NCI-H2107 (cell line): Measurements from ENCODE around the gene STK24.
A peak's percentile ranks its signal among the peaks of the same experiment; 100 is the strongest.
"Not testable (repeated sequence)": the region's sequence is repeated elsewhere in the genome, so short reads cannot be mapped to it uniquely, and the experiment has no call there.

ENCODE experiments used
- DNase-seq: peaks from one replicate; lab custom pipeline; 2025; lab: John Stamatoyannopoulos, UW

Gene STK24

DNA sequence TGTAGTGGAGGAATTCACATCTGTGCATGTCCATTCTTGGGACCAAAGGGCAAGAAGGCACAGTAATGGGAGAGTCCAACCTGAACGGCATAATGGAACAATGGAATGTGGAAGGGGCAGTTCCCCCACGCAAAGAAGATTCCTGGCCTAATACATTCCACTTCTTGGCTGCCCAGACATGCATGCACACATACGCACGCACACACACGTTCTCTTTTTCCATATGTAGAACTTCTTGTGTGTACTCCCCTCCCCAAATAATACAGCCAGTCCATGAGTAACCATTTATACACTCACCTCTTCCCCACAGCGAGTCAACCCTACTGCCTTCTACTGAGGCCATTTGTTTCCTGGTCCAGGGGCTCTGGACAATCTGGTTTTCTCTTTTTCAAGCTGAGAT, 6.0 kb upstream of the STK24 start:
- DNase-seq, result no peak

DNA sequence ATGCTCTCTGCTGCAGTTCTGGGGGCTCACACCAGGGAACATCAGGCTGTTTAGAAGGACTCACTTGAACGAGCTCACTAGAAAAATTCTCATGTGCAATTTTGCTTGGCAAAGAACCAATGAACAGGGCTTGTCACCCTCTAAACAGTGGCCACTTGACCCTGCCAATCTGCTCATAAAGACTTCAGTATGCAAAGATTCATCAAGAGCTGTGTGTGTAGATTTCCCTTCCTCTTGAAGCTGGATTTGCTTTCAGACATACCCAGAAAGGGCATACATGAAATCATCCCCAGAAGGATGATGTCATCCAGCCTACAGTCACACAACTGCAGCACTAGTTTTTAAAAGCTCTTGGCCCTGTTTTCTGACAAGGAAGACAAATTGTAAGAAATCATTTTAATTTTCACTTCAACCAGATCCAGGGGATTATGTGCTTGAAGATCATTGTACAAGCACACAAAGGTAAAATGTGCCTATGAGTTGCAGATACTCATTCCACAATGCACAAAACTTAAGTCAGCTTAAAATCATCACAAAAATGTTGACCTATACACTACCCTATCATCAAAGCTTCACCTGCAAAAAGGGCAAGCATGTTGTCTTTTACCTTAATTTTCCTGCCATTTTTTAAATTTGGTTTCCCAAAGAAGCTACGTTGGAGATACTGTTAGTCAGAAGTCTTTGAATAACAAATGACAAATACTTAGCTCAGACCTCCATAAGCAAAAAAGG, 5.2 kb upstream of the STK24 start:
- peak; percentile 36 for DNase-seq

DNA sequence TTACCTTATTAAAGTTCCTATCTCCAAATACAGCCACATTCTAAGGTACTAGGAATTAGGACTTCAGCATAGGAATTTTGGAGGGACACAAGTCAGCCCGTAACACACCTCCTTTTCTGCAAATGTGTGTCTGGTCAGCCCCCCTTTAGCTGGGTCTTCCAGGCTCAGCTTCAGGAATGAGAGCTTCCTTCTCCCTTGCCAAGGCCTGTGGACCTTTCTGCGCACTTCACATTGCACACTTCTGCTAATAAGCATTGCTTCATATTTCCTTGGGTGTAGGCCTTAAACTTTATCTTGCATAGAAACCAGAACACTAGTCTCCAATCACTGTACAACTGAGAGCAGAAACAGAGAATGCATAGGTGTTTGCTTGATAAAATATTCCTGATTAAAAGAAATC, 4.5 kb upstream of the STK24 start:
- DNase-seq, result no peak

DNA sequence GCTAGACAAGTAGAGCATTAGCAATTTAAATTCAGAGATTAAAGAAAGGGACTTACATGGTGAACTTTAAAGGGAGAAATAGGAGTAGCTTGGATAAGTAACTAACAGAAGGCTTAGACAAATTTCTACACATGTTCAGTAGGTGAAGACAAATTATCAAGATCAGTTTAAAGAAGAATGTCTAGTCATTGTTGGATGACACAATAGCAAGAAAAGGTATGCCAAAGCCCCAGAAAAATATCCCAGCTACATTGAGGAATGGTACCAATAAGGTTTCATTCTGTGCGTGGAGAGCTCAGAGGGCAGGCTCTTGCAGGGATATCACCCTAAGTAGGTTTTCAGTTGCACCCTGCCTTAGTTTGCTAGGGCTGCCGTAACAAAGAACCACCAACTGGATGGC, 3.5 kb upstream of the STK24 start:
- no peak for DNase-seq

DNA sequence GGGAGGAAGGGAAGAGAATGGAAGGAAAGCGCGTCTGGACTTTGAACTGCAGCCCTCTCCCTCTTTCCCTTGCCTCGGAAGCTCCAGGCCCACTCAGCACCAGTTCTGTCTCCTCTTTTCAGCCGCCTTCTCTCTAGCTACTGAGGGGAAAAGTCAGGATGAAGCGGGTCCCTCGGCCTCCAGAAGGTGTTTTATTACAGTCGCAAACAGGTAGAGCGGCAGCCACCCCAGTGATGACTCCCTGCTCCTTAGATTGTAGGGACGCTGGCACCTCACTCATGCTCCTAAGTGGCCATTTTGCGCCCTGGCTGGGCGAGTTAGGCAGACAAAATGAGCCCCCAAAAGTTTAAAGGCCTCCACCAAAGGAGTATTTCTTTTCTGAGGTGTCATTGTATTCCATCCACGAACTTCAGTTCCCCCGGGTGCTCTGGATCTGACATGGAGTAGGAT, 954 bp upstream of the STK24 start:
- no peak for DNase-seq

DNA sequence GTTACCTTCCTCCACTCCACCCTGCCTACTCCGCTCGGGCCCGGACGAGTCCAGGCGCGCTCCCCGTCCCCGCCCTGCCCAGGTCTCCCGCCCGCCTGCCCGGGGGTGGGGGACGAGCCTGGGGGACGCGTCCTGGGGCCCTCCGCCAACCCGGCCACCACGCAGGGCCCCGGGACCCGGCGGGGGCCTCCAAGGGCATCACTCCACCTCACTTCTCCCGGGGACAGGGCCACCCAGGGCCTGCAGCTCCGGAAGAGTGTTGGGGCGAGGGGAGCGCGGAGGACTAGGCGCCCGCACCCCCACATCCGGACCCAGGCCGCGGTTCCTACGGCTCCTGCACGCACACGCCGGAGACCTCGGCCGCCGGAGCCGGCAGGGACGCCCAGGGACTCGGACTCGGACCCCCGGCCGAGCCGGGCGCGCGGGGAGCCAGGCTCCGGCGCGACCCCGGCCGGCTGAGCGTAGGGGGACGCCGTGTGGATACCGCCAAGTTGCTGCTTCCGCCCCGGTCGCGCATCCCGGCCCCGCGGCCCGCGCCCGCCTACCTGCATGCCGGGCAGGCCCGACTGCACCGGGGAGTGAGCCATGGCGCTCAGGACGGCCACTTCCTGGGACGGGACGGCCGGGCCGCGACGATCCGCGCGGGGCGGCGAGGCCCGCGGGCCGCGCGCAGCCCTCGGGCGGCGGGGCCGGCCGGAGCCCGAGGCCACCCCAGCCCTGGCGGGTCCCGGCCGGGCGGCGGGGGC, 534 bp downstream of the STK24 start:
- no peak for DNase-seq

DNA sequence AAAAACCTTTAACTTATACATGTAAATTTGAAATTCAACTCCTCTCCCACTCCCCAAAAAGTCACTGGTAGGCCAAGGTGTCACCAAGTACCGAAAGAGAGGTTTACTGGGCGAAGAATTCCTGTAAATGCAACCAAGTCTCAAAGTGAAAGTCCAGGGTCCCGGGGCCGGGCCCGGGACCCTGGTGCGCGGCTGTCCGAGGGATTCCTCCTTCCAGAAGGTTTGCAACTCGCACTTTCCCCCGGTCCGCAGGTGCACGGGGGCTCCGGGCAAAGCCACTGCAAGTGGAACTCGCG, 1.1 kb downstream of the STK24 start:
- no peak for DNase-seq

DNA sequence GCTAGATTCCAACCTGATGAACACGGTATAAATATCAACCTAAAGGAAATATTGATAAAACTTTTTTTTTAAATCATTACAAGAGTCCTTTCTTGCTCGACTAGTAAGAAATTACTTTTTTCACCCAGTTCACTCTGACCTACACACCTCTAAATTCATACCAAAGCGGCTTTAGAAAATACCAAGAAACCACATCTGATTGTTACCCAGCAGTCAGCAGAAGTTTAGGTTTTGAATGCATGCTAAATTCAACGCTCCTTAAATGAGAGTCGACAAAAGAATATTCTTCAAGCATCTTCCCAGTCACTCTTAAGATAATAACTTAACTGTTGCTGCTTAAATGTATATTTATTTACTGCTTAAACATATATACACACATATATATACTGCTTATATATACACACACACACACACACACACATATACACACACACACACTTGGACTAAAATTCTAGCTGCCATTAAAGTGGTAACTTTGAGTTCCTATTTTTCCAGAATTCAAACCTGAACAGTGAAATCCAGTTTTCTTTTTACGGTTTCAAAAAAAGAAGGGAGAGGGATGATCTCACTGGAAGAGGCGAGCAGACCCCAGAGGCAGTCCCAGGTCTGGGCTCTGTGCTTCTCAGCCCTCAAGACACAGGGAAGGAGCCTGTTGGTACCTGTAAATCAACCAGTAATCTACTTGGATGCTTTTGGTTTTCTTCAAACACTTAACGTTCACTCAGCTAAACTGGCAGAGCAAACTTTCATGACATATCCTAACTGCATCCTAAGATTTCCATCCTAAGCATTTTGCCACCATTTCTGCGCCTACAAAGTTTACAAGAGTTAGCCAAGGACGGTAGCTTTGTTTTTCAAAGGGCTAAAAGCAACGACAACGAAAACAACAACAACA, 1.7 kb downstream of the STK24 start:
- DNase-seq, result no peak

DNA sequence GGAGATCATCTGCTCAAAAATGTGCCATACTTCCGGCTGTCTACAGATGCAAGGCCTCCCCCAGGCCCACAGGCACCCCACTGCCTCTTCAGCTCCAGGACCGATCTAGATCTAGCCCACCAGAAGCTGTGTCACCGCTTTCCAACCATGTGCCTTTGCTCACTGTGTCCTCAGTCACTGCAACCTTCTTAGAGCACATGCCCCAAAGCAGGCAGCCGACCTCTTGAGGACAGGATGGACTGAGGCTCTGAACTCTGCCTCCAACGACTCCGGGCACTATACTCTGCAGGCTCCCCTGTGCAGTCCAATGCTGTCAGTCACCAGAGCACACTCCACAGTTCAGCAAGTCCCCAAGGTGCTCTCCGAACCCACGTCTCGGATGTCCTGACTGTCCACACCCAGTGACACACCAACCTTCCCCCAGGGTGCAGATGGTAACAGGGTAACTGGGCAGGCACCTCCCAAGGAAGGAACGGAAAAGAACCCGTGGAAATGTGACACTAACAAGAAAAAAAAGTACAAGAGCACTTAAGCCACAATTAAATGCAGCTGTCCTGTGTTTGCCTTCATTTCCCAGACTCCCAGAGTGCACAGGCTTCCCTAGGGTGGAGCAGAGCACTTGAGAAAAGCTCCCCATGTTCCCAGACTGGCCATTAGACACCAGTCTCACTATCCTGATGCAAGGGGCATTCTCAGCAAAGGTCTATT, 4.8 kb downstream of the STK24 start:
- DNase-seq, result peak; percentile 65

DNA sequence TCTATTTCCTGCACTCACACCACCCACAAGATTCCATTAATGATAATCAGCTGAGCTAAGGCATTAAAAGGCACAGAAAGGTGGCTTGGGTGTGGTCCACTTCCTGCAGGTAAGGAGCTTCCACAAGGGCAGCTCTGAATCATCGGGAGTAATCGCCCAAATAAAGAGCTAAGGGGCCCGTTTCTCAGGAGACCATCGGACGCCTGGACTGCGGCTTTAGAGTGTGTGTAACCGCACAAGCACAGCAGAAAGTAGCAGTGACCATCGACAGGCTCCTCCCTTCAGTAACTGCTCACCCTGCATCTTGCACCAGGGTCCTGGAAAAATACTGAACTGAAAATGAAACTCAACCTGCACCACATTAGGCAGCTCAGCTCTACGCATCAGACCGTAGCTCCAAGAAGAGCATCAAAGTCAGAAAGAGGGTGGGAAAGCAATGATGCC, 6.0 kb downstream of the STK24 start:
- no peak for DNase-seq

DNA sequence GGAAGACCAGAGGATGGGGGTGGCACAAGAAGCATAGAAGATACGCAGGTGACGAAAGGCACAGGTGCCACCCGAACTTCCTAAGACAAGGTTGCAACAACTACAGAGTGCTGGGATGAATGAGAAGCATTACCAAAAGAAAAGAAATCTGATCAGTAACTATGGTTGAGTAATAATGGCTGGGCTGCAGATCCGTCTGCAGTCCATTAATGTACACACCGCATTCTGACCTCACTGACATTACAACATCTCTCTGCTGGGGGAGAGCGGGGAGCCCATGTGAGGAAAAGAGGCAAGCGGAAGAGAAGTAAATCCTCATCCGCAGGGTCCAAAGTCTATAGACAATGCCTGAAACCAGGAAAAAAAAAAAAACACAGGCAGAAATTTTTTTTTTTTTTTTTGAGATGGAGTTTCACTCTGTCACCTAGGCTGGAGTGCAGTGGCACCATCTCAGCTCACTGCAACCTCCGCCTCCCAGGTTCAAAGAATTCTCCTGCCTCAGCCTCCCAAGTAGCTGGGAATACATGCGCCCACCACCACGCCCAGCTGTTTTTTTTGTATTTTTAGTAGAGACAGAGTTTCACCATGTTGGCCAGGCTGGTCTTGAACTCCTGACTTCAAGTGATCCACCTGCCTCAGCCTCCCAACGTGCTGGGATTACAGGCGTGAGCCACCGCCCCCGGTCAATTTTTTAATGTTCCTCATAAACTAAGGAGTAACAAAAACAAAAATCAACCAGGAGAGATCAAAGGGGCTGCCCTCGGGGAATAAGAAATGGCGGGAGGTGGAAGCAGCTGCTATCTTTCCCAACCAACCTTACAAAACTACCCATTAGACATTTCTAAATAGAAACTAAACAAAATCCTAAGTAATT, 7.2 kb downstream of the STK24 start:
- not testable (repeated sequence) for DNase-seq

DNA sequence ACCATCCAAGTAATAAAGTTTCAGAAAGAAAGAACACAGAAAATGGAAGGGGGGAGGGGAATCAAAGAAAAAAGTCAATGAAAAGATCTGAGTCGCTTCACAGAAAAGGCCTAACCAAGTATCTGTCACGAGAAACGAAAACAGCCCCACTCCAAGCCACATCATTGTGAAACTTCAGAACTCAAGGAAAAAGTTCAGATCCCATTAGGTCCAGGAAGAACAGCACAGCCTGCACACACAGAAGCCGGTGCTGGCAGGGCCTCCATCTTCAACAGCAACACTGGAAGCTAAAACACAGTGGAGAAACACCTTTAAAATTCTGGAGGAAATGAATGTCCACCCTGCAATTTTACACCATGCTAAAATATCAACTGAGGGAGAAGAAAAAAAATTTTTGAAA, 8.0 kb downstream of the STK24 start:
- no peak for DNase-seq

DNA sequence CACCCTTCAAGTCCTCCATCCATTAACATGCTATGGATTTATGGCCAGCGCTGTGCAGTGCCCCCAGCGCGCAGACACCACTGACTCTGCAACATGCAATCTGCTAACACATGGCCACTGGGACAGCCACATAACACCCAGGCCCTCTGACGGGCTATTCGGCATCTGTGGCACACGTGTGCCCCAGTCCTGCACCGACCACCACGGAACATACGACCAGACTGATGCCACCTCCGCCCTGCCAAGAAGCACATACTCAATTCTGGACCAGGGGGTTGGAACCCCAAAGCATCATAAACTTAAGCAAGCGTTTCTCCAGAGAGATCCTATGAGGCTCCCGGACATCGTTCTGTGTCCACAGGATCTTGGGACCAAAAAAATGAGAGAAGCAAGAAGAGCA, 9.8 kb downstream of the STK24 start:
- no peak for DNase-seq

DNA sequence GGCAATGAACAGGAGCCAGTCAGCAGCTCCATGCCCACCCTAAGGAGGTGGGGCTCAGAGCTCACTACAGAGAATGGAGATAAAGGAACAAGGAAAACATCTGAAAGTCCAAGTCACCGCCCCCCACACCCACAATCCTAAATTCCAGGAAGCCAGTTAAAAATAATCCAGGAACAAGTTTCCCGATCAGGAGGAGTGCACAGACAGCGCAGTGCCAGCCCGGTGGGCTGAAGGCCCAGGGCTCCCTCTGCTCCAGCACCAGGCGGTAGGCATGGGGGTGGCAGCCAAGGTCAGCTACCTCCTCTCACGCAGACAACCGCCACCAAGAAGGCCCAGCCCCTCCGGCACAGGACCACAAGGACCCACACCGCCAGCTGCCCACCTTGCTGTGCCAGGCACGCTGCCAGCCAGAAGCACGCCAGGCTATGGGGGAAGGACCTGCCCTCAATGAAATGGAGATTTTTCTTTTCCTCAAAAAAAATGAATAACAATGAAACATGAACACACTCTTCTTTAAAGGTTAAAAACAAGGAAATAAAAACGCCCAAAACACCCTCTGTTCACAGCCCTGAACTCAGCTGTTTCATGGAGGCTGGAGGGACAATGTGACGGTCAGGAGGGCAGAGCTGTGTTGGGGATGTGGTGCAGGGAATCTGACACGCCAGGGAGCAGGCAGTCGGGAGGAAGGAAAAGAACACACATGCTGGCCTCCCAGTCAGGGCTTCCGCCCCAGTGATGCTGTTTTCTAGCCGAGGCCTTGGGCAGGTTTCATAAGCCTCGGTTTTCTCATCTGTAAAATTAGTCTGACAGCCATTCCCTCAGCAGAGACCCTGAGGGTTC, 11.0 kb downstream of the STK24 start:
- DNase-seq, result no peak

DNA sequence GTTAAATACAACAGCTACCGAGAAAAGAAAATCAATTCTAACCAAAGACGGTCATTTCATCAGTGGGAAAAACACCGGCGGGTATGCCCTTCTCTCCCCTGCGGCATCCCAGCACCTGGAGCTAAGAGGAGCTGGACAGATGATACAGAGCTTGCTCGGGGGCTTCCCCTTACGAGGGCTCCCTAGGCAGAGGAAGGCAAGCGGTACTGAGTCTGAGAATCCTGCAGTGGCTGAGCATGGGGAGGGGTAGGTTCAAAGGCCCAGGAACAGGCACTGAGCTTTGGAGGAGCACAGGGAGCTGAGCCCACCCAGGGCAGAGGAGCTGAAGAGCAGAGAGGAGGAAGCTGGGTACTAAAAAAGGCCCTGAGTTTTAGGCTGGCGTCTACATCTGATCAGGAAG, 12.7 kb downstream of the STK24 start:
- DNase-seq, result no peak

DNA sequence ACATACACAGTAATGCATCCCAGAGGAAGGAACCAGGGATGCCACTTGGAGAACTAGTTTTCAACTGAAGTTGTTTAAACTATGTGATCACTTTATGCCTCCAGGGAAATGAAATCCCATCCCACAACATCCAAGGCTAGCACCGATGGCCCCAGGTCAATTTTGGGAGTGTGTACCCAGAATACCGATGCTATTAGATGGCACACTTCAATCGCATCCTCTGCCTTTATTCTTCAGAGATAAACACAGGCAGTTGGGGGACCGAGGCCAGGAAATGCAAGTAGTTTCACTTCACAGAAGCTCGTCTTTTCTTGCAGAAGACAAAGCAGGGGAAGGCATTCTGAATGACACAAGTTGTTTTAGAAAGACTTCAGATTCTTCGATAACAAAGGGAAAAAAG, 13.8 kb downstream of the STK24 start:
- DNase-seq, result no peak

DNA sequence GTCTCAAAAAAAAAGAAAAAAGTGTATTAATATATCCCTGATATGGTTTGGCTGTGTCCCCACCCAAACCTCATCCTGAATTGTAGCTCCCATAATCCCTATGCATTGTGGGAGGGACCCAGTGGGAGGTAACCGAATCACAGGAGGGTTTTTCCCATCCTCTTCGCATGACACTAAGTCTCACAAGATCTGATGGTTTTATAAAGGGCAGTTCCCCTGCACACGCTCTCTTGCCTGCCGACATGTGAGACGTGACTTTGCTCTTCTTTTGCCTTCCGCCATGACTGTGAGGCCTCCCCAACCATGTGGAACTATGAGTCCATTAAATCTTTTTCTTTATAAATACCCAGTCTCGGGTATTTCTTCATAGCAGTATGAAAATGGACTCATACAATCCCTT, 17.7 kb downstream of the STK24 start:
- no peak for DNase-seq

DNA sequence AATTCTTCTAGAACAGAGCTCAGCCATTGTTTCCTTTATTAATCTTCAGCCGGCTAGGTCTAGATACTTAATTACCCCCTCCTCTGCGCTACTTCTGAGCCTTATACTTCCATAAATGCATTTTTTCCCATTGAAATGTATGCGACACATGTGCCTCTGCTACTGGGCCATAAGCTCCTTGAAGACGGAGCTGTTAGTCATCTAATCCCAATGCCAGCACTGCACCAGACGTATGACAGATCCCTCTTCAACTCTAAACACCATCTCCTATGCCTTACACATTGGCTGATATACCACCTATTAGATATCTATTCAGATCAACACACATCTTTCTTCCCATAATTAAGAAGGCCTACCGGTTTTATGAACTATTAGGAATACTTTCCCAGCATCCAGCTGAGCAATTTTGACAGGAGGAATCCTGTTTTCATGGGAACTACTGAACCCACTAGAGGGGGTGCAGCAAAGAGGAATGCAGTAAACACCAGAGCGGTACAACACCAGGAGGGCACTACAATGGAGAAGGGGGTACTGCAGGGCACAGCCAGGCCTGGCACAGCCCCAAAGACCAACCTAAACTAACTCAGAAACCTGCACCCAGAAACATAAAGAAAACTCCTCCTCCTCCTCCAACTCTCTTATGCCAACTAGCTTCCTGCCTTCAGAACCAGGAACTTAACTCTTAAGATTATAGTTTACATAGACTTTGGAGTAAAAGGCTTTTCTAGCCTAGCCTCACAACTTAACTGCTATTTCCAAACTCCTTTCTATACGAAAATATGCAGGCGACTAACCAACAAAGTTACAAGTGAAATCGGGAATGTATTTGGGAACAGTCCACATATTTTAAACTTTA, 18.7 kb downstream of the STK24 start:
- DNase-seq, result no peak

DNA sequence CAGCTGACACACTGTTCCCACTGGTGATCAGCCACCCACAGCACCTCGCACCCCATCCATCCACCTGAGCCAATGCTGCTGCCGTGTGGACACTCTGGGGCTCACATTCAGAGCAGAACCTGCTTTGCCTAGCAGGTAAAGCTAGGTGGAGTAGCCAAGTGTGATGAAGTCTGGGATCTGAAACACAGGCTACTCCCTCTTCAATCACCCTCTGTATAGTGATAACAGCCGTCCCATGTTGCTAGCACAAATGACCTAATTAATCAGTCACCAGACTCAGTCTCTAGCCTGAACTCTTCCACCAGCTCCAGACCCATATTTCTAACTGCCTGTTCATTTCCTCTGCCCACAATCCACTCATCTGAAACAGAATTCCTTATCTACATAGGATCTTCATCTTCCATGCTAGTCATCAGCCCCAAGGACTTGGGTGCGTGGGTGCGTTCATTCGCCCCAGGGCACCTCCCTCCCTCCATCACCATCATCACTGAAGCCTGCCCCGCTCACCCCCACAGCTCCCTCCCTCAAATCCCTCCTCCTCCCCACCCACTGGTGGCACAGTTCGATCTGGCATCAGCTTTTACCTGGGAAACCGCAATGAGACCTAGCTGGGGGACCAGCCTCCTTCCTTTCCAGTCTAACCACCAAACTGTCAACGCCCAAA, 19.8 kb downstream of the STK24 start:
- no peak for DNase-seq
